GM12801 (cell line): Measurements from ENCODE around the gene ZNF224.

ENCODE experiments used
- TF ChIP-seq, protein P1 (sequence below): IDR thresholded peaks from one replicate; pipeline ENCODE4 v1.5.1; 2011; ENCODE audit warnings: control low read depth; ENCODE audit not compliant: insufficient read length; ENCODE audit errors: extremely low read depth

ZNF224 gene

DNA sequence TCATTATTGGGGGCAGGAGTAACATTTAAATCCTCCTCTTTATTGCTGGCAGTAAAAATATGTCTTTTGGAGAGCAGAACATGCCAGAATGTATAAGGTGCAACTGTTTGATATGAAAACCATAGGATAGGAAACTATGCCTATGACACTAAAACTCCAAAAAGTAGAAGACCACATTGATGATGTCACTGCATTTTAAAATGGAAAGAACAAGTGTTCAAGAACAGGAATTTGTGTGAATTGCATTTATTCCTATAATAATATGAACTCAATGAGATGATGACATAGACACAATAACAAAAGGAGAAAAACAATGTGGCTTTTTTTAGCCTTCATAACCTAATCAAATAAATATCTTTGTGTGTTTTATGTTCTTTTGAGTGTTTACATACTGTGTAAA, 15.3 kb downstream of the ZNF224 start:
- TF ChIP-seq, protein P1, sequence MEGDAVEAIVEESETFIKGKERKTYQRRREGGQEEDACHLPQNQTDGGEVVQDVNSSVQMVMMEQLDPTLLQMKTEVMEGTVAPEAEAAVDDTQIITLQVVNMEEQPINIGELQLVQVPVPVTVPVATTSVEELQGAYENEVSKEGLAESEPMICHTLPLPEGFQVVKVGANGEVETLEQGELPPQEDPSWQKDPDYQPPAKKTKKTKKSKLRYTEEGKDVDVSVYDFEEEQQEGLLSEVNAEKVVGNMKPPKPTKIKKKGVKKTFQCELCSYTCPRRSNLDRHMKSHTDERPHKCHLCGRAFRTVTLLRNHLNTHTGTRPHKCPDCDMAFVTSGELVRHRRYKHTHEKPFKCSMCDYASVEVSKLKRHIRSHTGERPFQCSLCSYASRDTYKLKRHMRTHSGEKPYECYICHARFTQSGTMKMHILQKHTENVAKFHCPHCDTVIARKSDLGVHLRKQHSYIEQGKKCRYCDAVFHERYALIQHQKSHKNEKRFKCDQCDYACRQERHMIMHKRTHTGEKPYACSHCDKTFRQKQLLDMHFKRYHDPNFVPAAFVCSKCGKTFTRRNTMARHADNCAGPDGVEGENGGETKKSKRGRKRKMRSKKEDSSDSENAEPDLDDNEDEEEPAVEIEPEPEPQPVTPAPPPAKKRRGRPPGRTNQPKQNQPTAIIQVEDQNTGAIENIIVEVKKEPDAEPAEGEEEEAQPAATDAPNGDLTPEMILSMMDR = no peak

DNA sequence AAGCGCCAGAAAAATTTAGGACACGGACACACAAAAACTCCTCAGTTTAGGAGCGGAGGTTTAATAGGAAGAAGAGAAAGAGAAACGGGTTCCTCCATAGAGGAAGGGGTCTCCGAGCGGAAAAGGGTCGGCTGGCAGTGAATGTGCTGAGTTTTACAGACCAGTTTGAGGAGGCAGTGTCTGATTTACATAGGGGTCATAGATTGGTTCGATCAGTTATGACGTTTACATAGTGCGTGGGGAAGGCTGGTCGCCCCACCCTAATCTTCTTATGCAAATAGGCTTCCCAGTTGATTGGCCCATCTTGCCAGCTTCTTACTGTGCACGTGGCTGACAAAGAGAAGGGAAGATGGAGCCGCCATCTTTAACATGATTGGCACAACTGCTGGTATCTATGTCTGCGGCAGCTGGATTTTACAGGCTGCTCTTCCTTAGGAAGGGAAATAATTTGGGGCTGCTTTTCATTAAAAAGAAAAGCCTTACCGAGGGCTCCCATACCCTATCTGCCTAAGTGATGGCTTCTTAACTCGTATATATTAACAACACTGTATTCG, 17.8 kb downstream of the ZNF224 start:
- TF ChIP-seq, protein P1 = no peak

DNA sequence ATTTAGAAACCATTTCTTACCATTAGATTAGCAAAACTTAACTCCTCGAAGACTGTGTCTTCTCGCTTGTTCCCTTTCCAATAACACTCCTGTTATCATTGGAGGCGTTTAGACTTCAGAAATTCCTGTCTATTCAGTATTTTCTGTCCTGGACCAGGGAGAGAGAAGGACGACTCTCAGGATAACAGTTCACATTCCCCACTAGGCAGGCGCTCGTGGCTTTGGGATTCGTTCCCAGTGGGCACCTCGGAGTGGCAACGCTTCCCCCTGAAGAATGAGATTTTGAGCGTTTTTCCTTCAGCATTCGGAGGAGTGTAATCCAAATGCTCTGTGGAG, 18.6 kb downstream of the ZNF224 start:
- TF ChIP-seq, protein P1 = no peak

DNA sequence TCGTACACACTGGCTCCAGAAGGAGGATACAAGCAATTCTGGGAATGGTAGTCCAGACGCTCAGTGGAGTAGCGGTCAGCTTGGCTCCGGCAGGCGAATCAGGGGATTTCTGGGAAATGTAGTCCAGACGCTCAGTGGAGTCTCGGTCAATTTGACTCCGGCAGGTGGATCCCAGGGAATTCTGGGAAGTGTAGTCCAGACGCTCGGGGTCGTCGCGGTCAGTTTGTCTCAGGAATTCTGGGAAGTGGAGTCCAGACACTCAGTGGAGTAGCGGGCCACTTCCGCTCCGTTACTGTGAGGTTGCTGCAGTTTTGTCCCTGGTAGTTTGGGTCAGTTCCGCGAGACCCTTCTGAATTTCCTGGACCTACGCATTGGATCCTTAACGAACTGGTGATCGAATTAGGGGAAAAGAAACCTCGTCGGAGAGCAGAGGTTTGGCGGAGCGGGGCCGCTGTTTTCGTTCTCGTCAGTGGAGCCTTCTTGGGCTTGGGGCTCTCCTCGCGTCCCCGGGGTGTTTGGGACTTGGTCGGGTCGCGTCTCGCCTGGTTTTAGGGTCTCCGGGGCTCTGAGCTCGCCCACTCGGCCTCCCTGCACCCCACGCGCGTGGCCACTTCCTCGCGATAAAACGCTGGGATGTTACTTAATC, 19.1 kb downstream of the ZNF224 start, which contains the start of gene ZNF225:
ZNF225 (plus strand) TSS at position 262 of the 646 bp plus-strand sequence. CDS start 2,429 bp downstream, outside the sequence.
- TF ChIP-seq, protein P1 = no peak

DNA sequence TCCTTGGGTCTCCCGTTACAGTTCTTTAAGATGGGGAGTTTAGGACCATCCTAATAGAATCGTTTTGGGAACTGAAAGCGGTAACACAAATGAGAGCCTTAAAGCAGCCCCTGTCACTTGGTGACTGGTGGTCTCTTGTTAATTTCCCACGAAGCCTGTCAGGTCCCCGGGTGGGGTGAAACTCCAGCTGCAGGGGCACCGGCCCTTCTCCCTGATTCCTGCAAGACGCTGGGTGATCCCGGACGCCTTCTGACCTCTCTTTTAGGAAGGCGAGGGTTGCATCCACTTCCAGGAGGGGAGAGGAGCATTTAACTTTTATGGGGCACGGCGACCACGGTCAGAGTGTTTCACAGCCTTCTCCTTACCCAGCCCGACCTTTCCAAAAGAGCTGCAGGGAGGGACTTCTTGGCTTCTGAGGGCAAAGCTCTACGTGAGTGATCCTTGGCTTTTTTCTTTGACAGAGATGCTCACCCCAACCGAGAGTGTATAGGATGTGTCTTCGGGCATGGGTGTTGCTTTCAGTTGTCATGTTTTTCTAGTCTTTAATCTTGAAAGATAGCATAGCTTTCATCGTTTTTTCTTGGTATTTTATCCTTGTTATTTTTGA, 19.7 kb downstream of the ZNF224 start:
- TF ChIP-seq, protein P1 = no peak

DNA sequence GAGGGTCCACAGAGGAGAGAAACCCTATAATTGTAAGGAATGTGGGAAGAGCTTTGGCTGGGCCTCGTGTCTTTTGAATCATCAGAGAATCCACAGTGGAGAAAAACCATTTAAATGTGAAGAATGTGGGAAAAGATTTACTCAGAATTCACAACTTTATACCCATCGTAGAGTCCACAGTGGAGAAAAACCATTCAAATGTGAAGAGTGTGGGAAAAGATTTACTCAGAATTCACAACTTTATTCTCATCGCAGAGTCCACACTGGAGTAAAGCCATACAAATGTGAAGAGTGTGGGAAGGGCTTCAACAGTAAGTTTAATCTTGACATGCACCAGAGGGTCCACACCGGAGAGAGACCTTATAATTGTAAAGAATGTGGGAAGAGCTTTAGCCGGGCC, 37.8 kb downstream of the ZNF224 start:
- TF ChIP-seq, protein P1 = no peak

DNA sequence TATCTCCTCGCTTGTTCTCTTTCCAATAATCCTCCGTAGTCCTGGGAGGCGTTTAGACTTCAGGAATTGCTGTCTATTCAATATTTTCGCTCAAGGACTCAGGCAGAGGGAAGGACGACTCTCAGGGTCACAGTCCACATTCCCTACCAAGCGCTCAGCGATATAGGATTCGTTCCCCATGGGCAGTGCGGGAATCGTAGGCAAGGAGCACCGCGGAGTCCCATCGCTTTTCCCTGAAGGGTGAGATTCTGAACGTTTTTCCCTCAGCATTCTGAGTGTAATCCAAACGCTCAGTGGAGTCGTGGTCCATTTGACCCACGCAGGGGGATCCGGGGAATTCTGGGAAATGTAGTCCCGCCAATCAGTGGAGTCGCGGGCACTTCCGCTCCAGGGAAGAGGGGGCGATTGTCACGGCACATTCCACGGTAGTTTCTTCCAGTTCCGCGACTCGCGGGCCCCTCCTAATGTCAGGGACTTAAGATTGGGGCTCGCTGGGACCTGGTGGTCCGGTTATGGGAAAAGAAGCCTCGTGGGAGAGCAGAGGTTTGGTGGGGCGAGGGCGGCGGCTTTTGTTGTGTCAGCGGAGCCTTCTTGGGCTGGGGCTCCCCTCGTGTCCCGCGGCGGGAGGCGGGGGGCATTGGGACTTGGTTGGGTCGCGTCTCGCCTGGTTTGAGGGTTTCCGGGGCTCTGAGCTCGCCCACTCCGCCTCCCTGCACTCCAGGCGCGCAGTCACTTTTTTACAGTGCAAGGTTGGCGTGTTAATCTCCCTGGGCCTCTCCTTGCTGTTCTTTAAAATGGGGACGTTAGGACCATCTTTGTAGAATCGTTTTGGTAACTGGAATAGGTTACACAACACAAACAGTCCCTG, 47.3 kb downstream of the ZNF224 start, which contains the start of gene ZNF234:
ZNF234 (plus strand) TSS at position 364 of the 868 bp plus-strand sequence. CDS start 3,079 bp downstream, outside the sequence.
- TF ChIP-seq, protein P1 = no peak
